Activated CD4-positive, alpha-beta memory T cell treated with anti-CD3 and anti-CD28 coated beads, Interleukin-2, amount 10 ng/mL, durations not matched to agents 7 days and 5 days (primary cell): ENCODE results near the gene PHLPP1. TPM values are rescaled to one million over a fixed set of nuclear protein-coding genes. Genes with fewer than 3 reads are reported as not detected.

ENCODE experiments used
- CTCF ChIA-PET: fragments of 350-600 bp; sonication (Branson Sonifier 250); formaldehyde crosslinking; loops from one replicate; lab custom pipeline; 2021; ENCODE audit warnings: antibody characterized with exemption, inconsistent platforms; lab: Charles Lee
- POLR2A ChIA-PET: fragments of 350-600 bp; sonication (Branson Sonifier 250); formaldehyde crosslinking; loops from one replicate; lab custom pipeline; 2021; ENCODE audit warnings: antibody characterized with exemption; lab: Charles Lee
- DNase-seq: peaks from one replicate; pipeline ENCODE4 v3.0.0-alpha.2; 2020
- H3K27ac Mint-ChIP-seq: one replicate; pipeline ENCODE4 v1.8.0; 2021; ENCODE audit warnings: mild to moderate bottlenecking, mixed read lengths
- H3K27me3 Mint-ChIP-seq: one replicate; pipeline ENCODE4 v1.8.0; 2021; ENCODE audit warnings: mixed read lengths
- H3K36me3 Mint-ChIP-seq: one replicate; pipeline ENCODE4 v1.8.0; 2021; ENCODE audit warnings: low read depth, mixed read lengths
- H3K4me1 Mint-ChIP-seq: one replicate; pipeline ENCODE4 v1.8.0; 2021; ENCODE audit warnings: mixed read lengths
- H3K4me3 Mint-ChIP-seq: one replicate; pipeline ENCODE4 v1.8.0; 2021; ENCODE audit warnings: mild to moderate bottlenecking, mixed read lengths
- H3K9me3 Mint-ChIP-seq: one replicate; pipeline ENCODE4 v1.8.0; 2021; ENCODE audit warnings: mixed read lengths
- total RNA-seq, 2 experiments: library from RNA; stranded (reverse); gene quantifications; one replicate each; pipeline ENCODE4 v1.2.3, GENCODE V29; 2021

PHLPP1 gene
- total RNA-seq, 2 experiments from 2014 or later: 8.1 to 8.9 TPM

- no peak for DNase-seq
- Mint-ChIP-seq H3K4me3 (no peak overlapping the region), H3K36me3 (peaks cover 7% of the 10 kb centered on the region), H3K4me1 (peaks cover 22% of the 10 kb centered on the region), H3K27me3 (no peaks in the 10 kb centered on the region), H3K9me3 (no peaks in the 10 kb centered on the region), H3K27ac (no peak overlapping the region)
- ChIA-PET CTCF (interaction anchor here (0.6 kb wide), 1 partner anchor 22 kb away, joined by 4 read pairs; no protein-coding TSS in a partner anchor), POLR2A (no interaction called here)
Measured at GRCh38 chr18:62772860-62773584, 57.7 kb downstream of the PHLPP1 start.

- no peak overlapping the region for H3K27ac Mint-ChIP-seq
- DNase-seq: no peak
- POLR2A ChIA-PET: interaction anchor here (1.2 kb wide), 1 partner anchor 23 kb away, joined by 4 read pairs; no protein-coding TSS in a partner anchor
- H3K4me3 Mint-ChIP-seq: no peak overlapping the region
- H3K27me3 Mint-ChIP-seq: no peaks in the 10 kb centered on the region
- CTCF ChIA-PET: interaction anchor here (0.6 to 1.1 kb wide), 2 partner anchors 21 to 22 kb away, joined by 3 to 4 read pairs; no protein-coding TSS in a partner anchor
- H3K36me3 Mint-ChIP-seq: peaks cover 7% of the 10 kb centered on the region
- H3K4me1 Mint-ChIP-seq: peaks cover 18% of the 10 kb centered on the region
- no peaks in the 10 kb centered on the region for H3K9me3 Mint-ChIP-seq
Measured at GRCh38 chr18:62773691-62774090, 58.4 kb downstream of the PHLPP1 start.

GRCh38 chr18:62776024-62776570, 60.8 kb downstream of the PHLPP1 start:
- ChIA-PET POLR2A (no interaction called here), CTCF (no interaction called here)
- no peak for DNase-seq
- Mint-ChIP-seq H3K4me3 (no peak overlapping the region), H3K4me1 (peaks cover 16% of the 10 kb centered on the region), H3K9me3 (no peaks in the 10 kb centered on the region), H3K27ac (no peak overlapping the region), H3K27me3 (no peaks in the 10 kb centered on the region), H3K36me3 (peaks cover 4% of the 10 kb centered on the region)

- CTCF ChIA-PET: no interaction called here
- Mint-ChIP-seq H3K36me3 (no peaks in the 10 kb centered on the region), H3K27ac (no peak overlapping the region), H3K9me3 (no peaks in the 10 kb centered on the region), H3K27me3 (no peaks in the 10 kb centered on the region), H3K4me3 (no peak overlapping the region), H3K4me1 (peaks cover 9% of the 10 kb centered on the region)
- POLR2A ChIA-PET: no interaction called here
- DNase-seq: no peak
Measured at GRCh38 chr18:62777814-62778213, 62.5 kb downstream of the PHLPP1 start.

GRCh38 chr18:62778976-62779869, 63.9 kb downstream of the PHLPP1 start:
- Mint-ChIP-seq H3K27me3 (no peaks in the 10 kb centered on the region), H3K36me3 (no peaks in the 10 kb centered on the region), H3K27ac (no peak overlapping the region), H3K4me3 (no peak overlapping the region), H3K4me1 (peaks cover 14% of the 10 kb centered on the region), H3K9me3 (no peaks in the 10 kb centered on the region)
- no peak for DNase-seq
- POLR2A ChIA-PET: no interaction called here
- CTCF ChIA-PET: interaction anchor here (0.5 kb wide), 1 partner anchor 179 kb away, joined by 3 read pairs; no protein-coding TSS in a partner anchor

- ChIA-PET POLR2A (no interaction called here), CTCF (interaction anchor here (1.0 kb wide), 1 partner anchor 14 kb away, joined by 3 read pairs; no protein-coding TSS in a partner anchor)
- H3K9me3 Mint-ChIP-seq: no peaks in the 10 kb centered on the region
- no peaks in the 10 kb centered on the region for H3K36me3 Mint-ChIP-seq
- H3K27ac Mint-ChIP-seq: no peak overlapping the region
- peaks cover 2% of the 10 kb centered on the region for H3K27me3 Mint-ChIP-seq
- H3K4me1 Mint-ChIP-seq: peaks cover 29% of the 10 kb centered on the region
- DNase-seq: no peak
- no peak overlapping the region for H3K4me3 Mint-ChIP-seq
Measured at GRCh38 chr18:62781262-62781661, 65.9 kb downstream of the PHLPP1 start.

GRCh38 chr18:62781893-62782292, 66.6 kb downstream of the PHLPP1 start:
- Mint-ChIP-seq H3K4me1 (peaks cover 29% of the 10 kb centered on the region), H3K9me3 (no peaks in the 10 kb centered on the region)
- CTCF ChIA-PET: interaction anchor here (1.0 kb wide), 1 partner anchor 14 kb away, joined by 3 read pairs; no protein-coding TSS in a partner anchor

GRCh38 chr18:62784338-62784965, 69.1 kb downstream of the PHLPP1 start:
- Mint-ChIP-seq H3K9me3 (no peaks in the 10 kb centered on the region), H3K27ac (peak overlapping the region; percentile 64), H3K4me1 (peaks cover 28% of the 10 kb centered on the region), H3K36me3 (no peaks in the 10 kb centered on the region), H3K4me3 (peak overlapping the region; percentile 15), H3K27me3 (peaks cover 2% of the 10 kb centered on the region)
- no peak for DNase-seq
- CTCF ChIA-PET: no interaction called here
- POLR2A ChIA-PET: interaction anchor here (0.7 to 1.1 kb wide), 2 partner anchors 94 to 534 kb away, joined by 3 read pairs; no protein-coding TSS in a partner anchor

More at GRCh38 chr18:62781893-62782292, 66.6 kb downstream of the PHLPP1 start:
- DNase-seq: no peak
- Mint-ChIP-seq H3K36me3 (no peaks in the 10 kb centered on the region), H3K27ac (no peak overlapping the region), H3K27me3 (peaks cover 2% of the 10 kb centered on the region), H3K4me3 (no peak overlapping the region)
- POLR2A ChIA-PET: no interaction called here

GRCh38 chr18:62784966-62785413, 69.6 kb downstream of the PHLPP1 start:
- POLR2A ChIA-PET: no interaction called here

GRCh38 chr18:62786689-62787088, 71.3 kb downstream of the PHLPP1 start:
- Mint-ChIP-seq H3K27ac (no peak overlapping the region), H3K9me3 (no peaks in the 10 kb centered on the region), H3K27me3 (peaks cover 2% of the 10 kb centered on the region), H3K4me1 (peaks cover 36% of the 10 kb centered on the region), H3K36me3 (no peaks in the 10 kb centered on the region), H3K4me3 (no peak overlapping the region)
- ChIA-PET POLR2A (no interaction called here), CTCF (interaction anchor here (1.0 kb wide), 1 partner anchor 72 kb away, joined by 3 read pairs; the partner anchor contains the start of gene PHLPP1)
- no peak for DNase-seq

More at GRCh38 chr18:62784966-62785413, 69.6 kb downstream of the PHLPP1 start:
- DNase-seq: no peak
- CTCF ChIA-PET: no interaction called here
- Mint-ChIP-seq H3K9me3 (no peaks in the 10 kb centered on the region), H3K27ac (no peak overlapping the region), H3K4me3 (no peak overlapping the region), H3K27me3 (peaks cover 2% of the 10 kb centered on the region), H3K36me3 (no peaks in the 10 kb centered on the region), H3K4me1 (peaks cover 27% of the 10 kb centered on the region)

- no peaks in the 10 kb centered on the region for H3K36me3 Mint-ChIP-seq
- POLR2A ChIA-PET: no interaction called here
Measured at GRCh38 chr18:62788111-62788510, 72.8 kb downstream of the PHLPP1 start.

GRCh38 chr18:62788876-62789275, 73.5 kb downstream of the PHLPP1 start:
- H3K4me3 Mint-ChIP-seq: no peak overlapping the region
- H3K9me3 Mint-ChIP-seq: no peaks in the 10 kb centered on the region
- peaks cover 2% of the 10 kb centered on the region for H3K27me3 Mint-ChIP-seq
- no peak overlapping the region for H3K27ac Mint-ChIP-seq
- CTCF ChIA-PET: interaction anchor here (1.1 kb wide), 1 partner anchor 23 kb away, joined by 4 read pairs; no protein-coding TSS in a partner anchor
- no peak for DNase-seq
- POLR2A ChIA-PET: no interaction called here
- no peaks in the 10 kb centered on the region for H3K36me3 Mint-ChIP-seq
- H3K4me1 Mint-ChIP-seq: peaks cover 28% of the 10 kb centered on the region

More at GRCh38 chr18:62788111-62788510, 72.8 kb downstream of the PHLPP1 start:
- DNase-seq: no peak
- Mint-ChIP-seq H3K4me1 (peaks cover 34% of the 10 kb centered on the region), H3K9me3 (no peaks in the 10 kb centered on the region), H3K27me3 (peaks cover 2% of the 10 kb centered on the region), H3K27ac (no peak overlapping the region), H3K4me3 (no peak overlapping the region)
- CTCF ChIA-PET: no interaction called here
